HS-27A (cell line): ENCODE measurements around the gene ARG2.

Experiments used
- DNase-seq: peaks from one replicate; pipeline ENCODE4 v3.0.0-alpha.2; 2012; ENCODE audit warnings: low read depth, missing footprints

The ARG2 gene

GRCh38 chr14:67683842-67684241 is 64.1 kb downstream of the ARG2 start:
- no peak for DNase-seq

- no peak for DNase-seq
Measured at GRCh38 chr14:67690011-67690410, 70.3 kb downstream of the ARG2 start.

GRCh38 chr14:67694791-67695393 is 75.2 kb downstream of the ARG2 start:
- no peak for DNase-seq

- DNase-seq = no peak
Measured at GRCh38 chr14:67695394-67695949, 75.8 kb downstream of the ARG2 start, which contains the start of gene RDH11. Gene RDH11, minus strand, starts transcription at chr14:67695764. Its CDS starts 61 bp downstream, at chr14:67695703.

GRCh38 chr14:67697006-67697405 is 77.3 kb downstream of the ARG2 start:
- DNase-seq = no peak

- DNase-seq = no peak
Measured at GRCh38 chr14:67698179-67698578, 78.5 kb downstream of the ARG2 start.
